ENCODE measurements around the gene E2F1.

The E2F1 gene

DNA sequence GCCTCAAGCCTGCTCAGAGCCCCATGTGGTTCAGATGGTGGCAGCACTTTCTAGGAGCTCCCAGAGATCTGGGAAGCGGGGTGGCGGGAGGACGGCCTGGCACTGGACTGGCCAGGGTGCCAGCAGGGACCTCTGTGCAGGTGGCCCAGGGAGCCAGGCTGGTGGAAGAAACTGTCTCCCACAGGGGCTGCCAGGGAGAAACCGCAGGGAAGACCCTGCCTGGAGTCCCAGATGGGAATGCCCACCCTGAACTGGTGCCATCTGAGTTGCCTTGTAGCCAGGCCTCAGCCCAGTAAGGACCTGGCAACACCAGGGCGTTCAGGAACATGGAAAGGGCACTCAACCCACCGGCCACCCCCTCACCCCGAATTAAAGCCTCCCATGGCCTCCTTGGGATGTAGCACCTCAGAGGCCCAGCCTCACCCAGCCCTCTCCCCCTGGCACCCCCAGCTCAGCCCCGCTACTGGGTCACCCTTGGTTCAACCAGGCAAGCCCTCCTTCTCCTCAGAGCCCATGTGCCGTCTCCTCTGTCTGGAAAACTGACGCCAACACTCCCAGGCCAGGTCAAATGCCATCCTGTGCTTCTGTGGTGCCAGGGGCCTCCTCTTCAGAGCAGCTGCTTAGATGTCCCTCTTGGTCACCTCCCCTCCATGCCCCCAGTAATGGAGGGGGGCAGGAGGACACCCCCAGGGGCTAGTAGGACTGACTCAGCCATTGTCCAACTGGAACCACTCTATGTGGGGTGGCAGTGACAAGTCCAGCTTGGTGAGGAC, 30.0 kb downstream of the E2F1 start:
- no peak for DNase-seq (ENCODE audit: low read depth)
- H3K4me3 ChIP-seq (ENCODE audit: low read length) = no peak overlapping the region
- TF ChIP-seq, protein P1, sequence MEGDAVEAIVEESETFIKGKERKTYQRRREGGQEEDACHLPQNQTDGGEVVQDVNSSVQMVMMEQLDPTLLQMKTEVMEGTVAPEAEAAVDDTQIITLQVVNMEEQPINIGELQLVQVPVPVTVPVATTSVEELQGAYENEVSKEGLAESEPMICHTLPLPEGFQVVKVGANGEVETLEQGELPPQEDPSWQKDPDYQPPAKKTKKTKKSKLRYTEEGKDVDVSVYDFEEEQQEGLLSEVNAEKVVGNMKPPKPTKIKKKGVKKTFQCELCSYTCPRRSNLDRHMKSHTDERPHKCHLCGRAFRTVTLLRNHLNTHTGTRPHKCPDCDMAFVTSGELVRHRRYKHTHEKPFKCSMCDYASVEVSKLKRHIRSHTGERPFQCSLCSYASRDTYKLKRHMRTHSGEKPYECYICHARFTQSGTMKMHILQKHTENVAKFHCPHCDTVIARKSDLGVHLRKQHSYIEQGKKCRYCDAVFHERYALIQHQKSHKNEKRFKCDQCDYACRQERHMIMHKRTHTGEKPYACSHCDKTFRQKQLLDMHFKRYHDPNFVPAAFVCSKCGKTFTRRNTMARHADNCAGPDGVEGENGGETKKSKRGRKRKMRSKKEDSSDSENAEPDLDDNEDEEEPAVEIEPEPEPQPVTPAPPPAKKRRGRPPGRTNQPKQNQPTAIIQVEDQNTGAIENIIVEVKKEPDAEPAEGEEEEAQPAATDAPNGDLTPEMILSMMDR (IDR thresholded peaks at IDR 0.05; ENCODE audit: insufficient read depth, low read depth, low read length, missing control alignments) = no peak

DNA sequence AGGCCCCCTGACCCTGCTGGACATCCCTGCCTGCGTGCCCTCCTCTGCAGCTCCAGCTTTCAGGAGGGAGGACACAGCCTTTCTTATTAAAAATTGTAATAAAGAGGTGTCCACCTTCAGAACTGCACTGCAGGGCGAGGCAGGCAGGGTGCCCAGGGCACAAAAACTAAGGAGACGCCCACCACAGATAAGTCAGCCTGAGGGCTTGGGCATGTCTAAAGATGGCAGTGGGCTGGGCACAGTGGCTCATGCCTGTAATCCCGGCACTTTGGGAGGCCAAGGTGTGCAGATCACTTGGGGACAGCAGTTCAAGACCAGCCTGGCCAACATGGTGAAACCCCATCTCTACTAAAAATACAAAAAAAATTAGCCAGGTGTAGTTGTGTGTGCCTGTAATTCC, 31.0 kb downstream of the E2F1 start:
- TF ChIP-seq, protein P1 (IDR thresholded peaks at IDR 0.05; ENCODE audit: insufficient read depth, low read depth, low read length, missing control alignments) = no peak
- DNase-seq (ENCODE audit: low read depth) = no peak
- H3K4me3 ChIP-seq (ENCODE audit: low read length) = no peak overlapping the region

DNA sequence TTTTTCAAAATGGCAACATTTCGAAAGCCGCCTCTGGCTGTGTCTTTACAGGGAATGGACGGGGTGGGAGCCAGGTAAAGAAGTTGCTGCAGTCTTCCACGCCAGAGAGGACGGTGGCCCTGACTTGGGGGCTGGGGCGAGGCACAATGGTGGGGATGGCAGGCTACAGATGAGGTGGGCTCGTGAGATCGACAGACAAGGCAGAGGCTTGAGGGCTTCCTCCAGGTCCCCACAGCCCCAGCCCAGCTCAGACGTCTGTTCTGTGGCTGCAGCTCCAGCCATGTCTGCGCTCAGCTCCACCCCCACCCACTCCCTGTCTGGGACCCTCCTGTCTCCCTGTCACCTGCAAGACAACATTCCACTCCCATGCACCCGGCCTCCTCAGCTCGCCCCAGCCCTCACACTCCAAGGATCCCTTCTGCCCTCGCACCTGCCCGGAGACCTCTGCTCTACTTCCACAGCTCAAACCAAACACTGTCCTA, 31.5 kb downstream of the E2F1 start:
- H3K4me3 ChIP-seq (ENCODE audit: low read length) = no peak overlapping the region
- no peak for DNase-seq (ENCODE audit: low read depth)

DNA sequence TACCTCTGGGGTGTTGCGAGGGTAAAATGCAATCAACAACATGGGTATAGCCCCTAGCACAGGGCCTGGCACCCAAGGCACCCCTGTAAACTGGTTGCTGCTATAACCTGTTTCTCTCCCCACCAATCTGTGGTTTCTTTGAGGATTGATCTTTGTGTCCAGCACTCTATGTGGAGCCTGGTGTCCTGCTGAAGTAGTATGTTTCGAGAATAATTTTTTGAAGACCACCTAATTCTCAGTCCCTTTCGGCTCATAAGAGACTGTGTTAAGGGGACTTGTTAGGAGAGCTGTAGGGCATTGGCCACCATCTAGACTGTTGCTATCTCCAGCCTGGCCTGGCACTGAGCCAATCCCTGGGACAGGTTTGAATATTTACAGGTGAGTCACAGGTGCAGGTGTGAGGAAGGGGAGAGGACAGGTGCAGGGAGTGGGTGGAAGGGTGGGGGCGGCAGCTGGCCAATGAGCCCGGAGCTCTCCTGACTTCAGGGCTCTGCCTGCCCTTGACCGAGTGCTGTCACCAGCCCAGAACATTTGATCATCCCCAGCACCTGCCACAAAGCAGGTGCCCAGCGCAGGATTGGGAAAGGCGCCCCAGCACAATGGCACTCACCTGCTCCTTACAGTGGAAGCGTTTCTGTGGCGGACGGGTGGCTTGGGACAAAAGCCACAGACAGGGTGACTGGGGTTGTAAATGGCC, 32.1 kb downstream of the E2F1 start:
- H3K4me3 ChIP-seq (ENCODE audit: low read length) = no peak overlapping the region
- DNase-seq (ENCODE audit: low read depth) = peak; percentile 65
- TF ChIP-seq, protein P1 (IDR thresholded peaks at IDR 0.05; ENCODE audit: insufficient read depth, low read depth, low read length, missing control alignments) = no peak

More for the DNA sequence above, 31.5 kb downstream of the E2F1 start:
- TF ChIP-seq, protein P1 (IDR thresholded peaks at IDR 0.05; ENCODE audit: insufficient read depth, low read depth, low read length, missing control alignments) = no peak

DNA sequence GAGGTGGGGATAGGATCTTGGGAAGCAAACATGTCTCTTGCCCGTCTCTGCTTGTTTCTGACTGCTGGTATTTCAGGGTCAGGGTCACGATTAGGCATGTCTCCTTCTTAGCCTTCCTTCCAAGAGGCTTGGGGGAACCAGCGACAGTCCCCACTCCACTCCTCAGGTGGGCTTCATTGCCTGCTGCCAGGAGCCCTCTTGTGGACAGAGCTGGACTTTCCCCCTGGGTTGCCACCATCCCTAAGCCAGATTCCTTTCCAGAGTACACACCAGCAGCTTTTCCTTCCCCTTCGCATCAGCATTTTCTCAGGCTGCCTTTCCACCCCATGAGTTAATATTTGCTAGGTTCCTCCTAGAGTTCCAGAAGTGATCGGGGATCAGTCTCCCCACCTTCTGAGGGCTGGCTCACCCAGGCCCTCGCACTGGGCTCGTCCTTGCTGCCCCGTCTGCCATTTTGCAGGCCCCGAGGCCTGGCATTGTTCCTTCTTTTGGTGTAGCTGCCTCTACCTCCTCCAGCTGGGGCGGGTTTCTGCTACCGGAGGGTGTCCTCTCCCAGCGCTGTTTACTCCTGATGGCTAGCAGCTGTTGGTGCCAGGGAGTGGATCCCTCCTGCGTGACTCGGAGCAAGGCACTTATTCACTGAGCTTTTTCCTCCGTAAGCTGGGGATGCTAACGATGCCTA, 32.8 kb downstream of the E2F1 start:
- H3K4me3 ChIP-seq (ENCODE audit: low read length) = no peak overlapping the region
- peak; percentile 55 for DNase-seq (ENCODE audit: low read depth)

DNA sequence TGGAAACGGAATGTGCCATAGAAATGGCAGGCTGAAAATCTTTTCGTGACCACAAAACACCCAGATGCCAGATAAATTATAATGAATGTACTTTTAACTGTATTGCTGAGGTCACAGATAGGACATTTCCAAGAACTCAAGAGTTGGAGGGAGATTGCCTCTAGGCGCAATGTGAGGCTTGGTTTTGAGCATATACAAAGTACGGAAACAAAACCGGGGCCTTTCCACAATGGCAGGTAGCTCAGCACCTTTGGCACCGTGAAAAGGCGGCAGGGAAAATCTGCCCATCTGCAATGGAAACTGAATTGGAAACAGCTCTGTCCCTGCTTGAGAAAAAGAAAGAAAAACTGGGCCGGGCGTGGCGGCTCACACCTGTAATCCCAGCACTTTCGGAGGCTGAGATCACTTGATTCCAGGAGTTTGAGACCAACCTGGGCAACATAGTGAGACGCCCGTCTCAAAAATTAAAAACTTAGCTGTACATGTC, 34.6 kb downstream of the E2F1 start:
- DNase-seq (ENCODE audit: low read depth) = no peak
- H3K4me3 ChIP-seq (ENCODE audit: low read length) = no peak overlapping the region
- TF ChIP-seq, protein P1 (IDR thresholded peaks at IDR 0.05; ENCODE audit: insufficient read depth, low read depth, low read length, missing control alignments) = no peak

More for the DNA sequence above, 32.8 kb downstream of the E2F1 start:
- TF ChIP-seq, protein P1 (IDR thresholded peaks at IDR 0.05; ENCODE audit: insufficient read depth, low read depth, low read length, missing control alignments) = peak; percentile 78
